GM19395 (cell line): ENCODE results near the gene IGF1R.

ENCODE experiments used
- ATAC-seq: cut with Tn5 transposase; IDR thresholded peaks from one replicate; pipeline ENCODE4 v1.9.1; 2021; ENCODE audit warnings: mild to moderate bottlenecking, moderate library complexity; ENCODE audit not compliant: unreplicated experiment

IGF1R gene

GRCh38 chr15:98792117-98792516 is 143.8 kb downstream of the IGF1R start:
- no peak for ATAC-seq

- no peak for ATAC-seq
Measured at GRCh38 chr15:98794211-98794610, 145.9 kb downstream of the IGF1R start.

GRCh38 chr15:98794748-98795147 is 146.4 kb downstream of the IGF1R start:
- ATAC-seq, result no peak

- no peak for ATAC-seq
Measured at GRCh38 chr15:98795980-98796379, 147.6 kb downstream of the IGF1R start.

GRCh38 chr15:98796685-98797357 is 148.5 kb downstream of the IGF1R start:
- no peak for ATAC-seq

GRCh38 chr15:98798375-98798893 is 150.1 kb downstream of the IGF1R start:
- ATAC-seq, result no peak

GRCh38 chr15:98799461-98800390 is 151.4 kb downstream of the IGF1R start:
- no peak for ATAC-seq

- ATAC-seq, result no peak
Measured at GRCh38 chr15:98800437-98801233, 152.3 kb downstream of the IGF1R start.

GRCh38 chr15:98801234-98801561 is 152.9 kb downstream of the IGF1R start:
- no peak for ATAC-seq

GRCh38 chr15:98802187-98802586 is 153.8 kb downstream of the IGF1R start:
- no peak for ATAC-seq

GRCh38 chr15:98803228-98804056 is 155.1 kb downstream of the IGF1R start:
- ATAC-seq, result no peak

- no peak for ATAC-seq
Measured at GRCh38 chr15:98804057-98804380, 155.7 kb downstream of the IGF1R start.

- ATAC-seq, result no peak
Measured at GRCh38 chr15:98805434-98806274, 157.3 kb downstream of the IGF1R start.

- ATAC-seq, result no peak
Measured at GRCh38 chr15:98806275-98806895, 158.0 kb downstream of the IGF1R start.

GRCh38 chr15:98807262-98807661 is 158.9 kb downstream of the IGF1R start:
- no peak for ATAC-seq

GRCh38 chr15:98809273-98809672 is 160.9 kb downstream of the IGF1R start:
- no peak for ATAC-seq

- ATAC-seq, result no peak
Measured at GRCh38 chr15:98812716-98813446, 164.5 kb downstream of the IGF1R start.

- ATAC-seq, result no peak
Measured at GRCh38 chr15:98813951-98814350, 165.6 kb downstream of the IGF1R start.
